GM23338 (cell line): ENCODE results near the gene PSORS1C1. TPM values are rescaled to one million over a fixed set of nuclear protein-coding genes. Genes with fewer than 3 reads are reported as not detected.

Source experiments
- ATAC-seq: fragments of 200-7000 bp; cut with Tn5 transposase; 3 replicates; pipeline ENCODE4 v1.9.1; 2020
- DNase-seq: peaks from one replicate; pipeline ENCODE4 v3.0.0-alpha.2; 2015; ENCODE audit warnings: low spot score
- H2AFZ ChIP-seq: fragments of 200-600 bp; sonication (generic); 2 replicates; pipeline ENCODE4 v1.8.0; 2016; ENCODE audit warnings: antibody characterized with exemption, mild to moderate bottlenecking, moderate library complexity
- H3F3A ChIP-seq: fragments of 200-600 bp; sonication (generic); replicated peaks from 2 replicates; pipeline ENCODE4 v1.8.0; 2017; ENCODE audit warnings: antibody characterized with exemption, mixed run types, low read depth
- H3K27ac ChIP-seq: fragments of 200-600 bp; sonication (generic); 2 replicates; pipeline ENCODE4 v1.6.1; 2016; ENCODE audit warnings: low read depth
- H3K27me3 ChIP-seq: fragments of 200-600 bp; sonication (generic); 2 replicates; pipeline ENCODE4 v1.8.0; 2016; ENCODE audit warnings: mild to moderate bottlenecking, mixed run types, moderate library complexity; ENCODE audit not compliant: insufficient read depth
- H3K36me3 ChIP-seq: fragments of 200-600 bp; sonication (generic); 2 replicates; pipeline ENCODE4 v1.8.0; 2016; ENCODE audit warnings: mild to moderate bottlenecking; ENCODE audit not compliant: insufficient read depth
- H3K4me1 ChIP-seq: fragments of 200-600 bp; sonication (generic); 2 replicates; pipeline ENCODE4 v1.8.0; 2016; ENCODE audit warnings: mild to moderate bottlenecking, moderate library complexity; ENCODE audit not compliant: insufficient read depth
- H3K4me2 ChIP-seq: fragments of 200-600 bp; sonication (generic); 2 replicates; pipeline ENCODE4 v1.7.1; 2017; ENCODE audit warnings: mixed run types
- H3K4me3 ChIP-seq: fragments of 200-600 bp; sonication (generic); 2 replicates; pipeline ENCODE4 v1.6.1; 2016; ENCODE audit warnings: mixed run types
- H3K79me2 ChIP-seq: fragments of 200-600 bp; sonication (generic); replicated peaks from 2 replicates; pipeline ENCODE4 v1.8.0; 2017; ENCODE audit warnings: mild to moderate bottlenecking; ENCODE audit not compliant: insufficient read depth
- H3K9me2 ChIP-seq: fragments of 200-600 bp; sonication (generic); 2 replicates; pipeline ENCODE4 v1.8.0; 2017; ENCODE audit not compliant: insufficient read depth
- H4K20me1 ChIP-seq: fragments of 200-600 bp; sonication (generic); replicated peaks from 2 replicates; pipeline ENCODE4 v1.8.0; 2017; ENCODE audit warnings: mild to moderate bottlenecking; ENCODE audit not compliant: insufficient read depth
- H3K27ac Mint-ChIP-seq: 2 replicates; pipeline ENCODE4 v1.8.0; 2020; ENCODE audit warnings: inconsistent platforms, mild to moderate bottlenecking, moderate library complexity, mixed read lengths
- H3K27me3 Mint-ChIP-seq: 3 replicates; pipeline ENCODE4 v1.8.0; 2022; ENCODE audit warnings: low read depth, mild to moderate bottlenecking, moderate library complexity, mixed read lengths, inconsistent platforms; ENCODE audit not compliant: insufficient read depth, poor library complexity
- H3K36me3 Mint-ChIP-seq: 3 replicates; pipeline ENCODE4 v1.8.0; 2021; ENCODE audit warnings: low read depth, mild to moderate bottlenecking, inconsistent platforms, moderate library complexity, mixed read lengths
- H3K4me1 Mint-ChIP-seq: 3 replicates; pipeline ENCODE4 v1.8.0; 2020; ENCODE audit warnings: mild to moderate bottlenecking, inconsistent platforms, mixed read lengths
- H3K4me3 Mint-ChIP-seq: 3 replicates; pipeline ENCODE4 v1.8.0; 2021; ENCODE audit warnings: moderate library complexity, mild to moderate bottlenecking, inconsistent platforms, mixed read lengths
- H3K9me3 Mint-ChIP-seq: 3 replicates; pipeline ENCODE4 v1.8.0; 2020; ENCODE audit warnings: moderate library complexity, mild to moderate bottlenecking, inconsistent platforms, mixed read lengths
- CREB1 ChIP-seq: fragments of 250-450 bp; sonication (Bioruptor Pico); IDR thresholded peaks from 2 replicates; pipeline ENCODE4 v1.5.0; 2020; ENCODE audit warnings: low read depth, mild to moderate bottlenecking, moderate library complexity
- EZH2 ChIP-seq: fragments of 200-600 bp; sonication (generic); IDR thresholded peaks from one replicate; pipeline ENCODE4 v1.8.0; 2017; ENCODE audit warnings: antibody characterized with exemption, mild to moderate bottlenecking, low read depth; ENCODE audit not compliant: unreplicated experiment
- EZH2phosphoT487 ChIP-seq: fragments of 200-600 bp; sonication (generic); IDR thresholded peaks from one replicate; pipeline ENCODE4 v1.8.1; 2018; ENCODE audit warnings: antibody characterized with exemption; ENCODE audit not compliant: unreplicated experiment
- JUNB ChIP-seq: IDR thresholded peaks from one replicate; pipeline ENCODE4 v1.6.1; 2016; ENCODE audit warnings: antibody characterized with exemption; ENCODE audit not compliant: unreplicated experiment
- NANOG ChIP-seq: IDR thresholded peaks from 2 replicates; pipeline ENCODE4 v1.6.1; 2016; ENCODE audit warnings: antibody characterized with exemption, borderline replicate concordance
- POLR2AphosphoS5 ChIP-seq: IDR thresholded peaks from 2 replicates; pipeline ENCODE4 v1.6.1; 2016; ENCODE audit warnings: antibody characterized with exemption, low read depth
- STAT1 ChIP-seq: IDR thresholded peaks from one replicate; pipeline ENCODE4 v1.6.1; 2016; ENCODE audit warnings: antibody characterized with exemption; ENCODE audit not compliant: unreplicated experiment
- ZNF114 ChIP-seq: fragments of 250-450 bp; sonication (Bioruptor Pico); IDR thresholded peaks from 2 replicates; pipeline ENCODE4 v1.5.0; 2020; ENCODE audit warnings: mild to moderate bottlenecking, moderate library complexity
- ZNF331 ChIP-seq: fragments of 250-450 bp; sonication (Bioruptor Pico); IDR thresholded peaks from 2 replicates; pipeline ENCODE4 v1.5.0; 2020; ENCODE audit warnings: low read depth, mild to moderate bottlenecking, moderate library complexity
- polyA plus RNA-seq: library from polyadenylated mRNA; unstranded; fragments of >200 nt; fragmentation: Nextera tagmentation; extraction: Ambion mirVana; gene quantifications from 2 replicates; pipeline ENCODE4 v1.2.1, GENCODE V29; 2016
- total RNA-seq: library from RNA; depleted of rRNA; stranded (reverse); fragments of >200 nt; shearing (Covaris generic); gene quantifications from 2 replicates; pipeline ENCODE4 v1.2.3, GENCODE V29; 2014
- TF ChIP-seq, protein P1 (sequence below): IDR thresholded peaks from 2 replicates; pipeline ENCODE4 v1.6.1; 2016; ENCODE audit warnings: antibody characterized with exemption
- TF ChIP-seq, protein P2 (sequence below), 2 experiments: fragments of 200-600 bp in 1 of 2; sonication (generic) in 1 of 2; conservative IDR thresholded peaks; 2 replicates each; pipeline versions ENCODE4 v1.5.1 to v1.6.1; 2016 to 2017; ENCODE audit warnings: antibody characterized with exemption in 2 of 2, low read depth in 2 of 2, mild to moderate bottlenecking in 2 of 2, moderate library complexity in 1 of 2
- TF ChIP-seq, protein P3 (sequence below): fragments of 250-450 bp; sonication (Bioruptor Pico); IDR thresholded peaks from 2 replicates; pipeline ENCODE4 v1.5.0; 2020; ENCODE audit warnings: mild to moderate bottlenecking, moderate library complexity
- TF ChIP-seq, protein P4 (sequence below): IDR thresholded peaks from one replicate; pipeline ENCODE4 v1.6.1; 2018; ENCODE audit warnings: antibody characterized with exemption; ENCODE audit not compliant: unreplicated experiment

Gene PSORS1C1
- total and polyA plus RNA-seq, 2 experiments from 2014 or later = not detected

DNA sequence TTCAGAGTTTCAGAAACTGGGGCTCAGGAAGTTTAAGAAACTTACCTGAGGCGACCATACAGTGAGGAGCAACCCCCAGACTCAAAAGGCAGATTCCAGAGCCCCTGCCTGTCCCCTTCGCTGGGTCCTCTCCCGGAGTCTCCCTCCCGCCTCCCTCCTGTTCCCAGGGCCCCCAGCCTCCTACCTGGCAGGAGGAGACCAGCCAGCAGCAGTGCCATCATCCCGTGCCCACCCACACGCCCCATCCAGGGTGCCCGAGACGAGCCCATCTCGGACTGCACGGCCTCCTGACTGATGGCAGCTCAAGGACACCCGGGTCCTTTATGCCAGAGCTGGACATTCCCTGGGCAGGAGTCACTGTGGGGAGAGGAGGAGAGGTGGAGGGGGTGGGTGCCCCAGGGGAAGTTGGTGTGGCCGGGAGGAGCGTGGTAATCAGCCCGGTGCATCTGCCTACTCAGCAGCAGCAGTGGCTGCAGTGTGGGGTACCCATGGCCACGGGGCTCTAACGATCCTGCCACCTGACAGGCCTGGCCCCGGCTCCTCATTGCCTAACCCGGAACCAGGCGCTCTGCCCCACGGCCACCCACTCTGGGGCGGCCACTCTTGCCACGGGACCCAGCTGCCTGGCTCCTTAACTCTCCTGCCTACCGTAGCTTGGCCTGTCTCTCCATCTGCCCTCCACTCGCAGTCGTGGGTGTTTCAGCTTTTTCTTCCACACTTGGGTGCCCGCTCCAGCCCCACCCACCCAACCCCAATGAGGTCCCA, 5.7 kb downstream of the PSORS1C1 start, which contains the start of gene CDSN:
Gene CDSN, minus strand, starts transcription at position 296 of the 765 bp plus-strand sequence. Its CDS starts 27 bp downstream, at position 269.
- Histone ChIP-seq H3K4me3 (no peak within 1 kb of the TSS), H3K27me3 (no peaks in the 10 kb centered on the region), H3F3A (no peaks in the 10 kb centered on the region), H3K4me1 (no peaks in the 10 kb centered on the region; the same call in 1 of the 2 replicates), H3K4me2 (no peak within 1 kb of the TSS), H3K79me2 (no peaks in the 10 kb centered on the region), H2AFZ (no peak within 1 kb of the TSS), H4K20me1 (no peaks in the 10 kb centered on the region), H3K9me2 (no peaks in the 10 kb centered on the region), H3K27ac (no peak within 1 kb of the TSS), H3K36me3 (no peaks in the 10 kb centered on the region)
- H3K27ac Mint-ChIP-seq = no peak within 1 kb of the TSS
- H3K4me1 Mint-ChIP-seq = peaks cover 6% of the 10 kb centered on the region
- DNase-seq = no peak
- peaks cover 16% of the 10 kb centered on the region for H3K27me3 Mint-ChIP-seq
- H3K9me3 Mint-ChIP-seq = no peaks in the 10 kb centered on the region; the same call in 2 of the 3 replicates
- no peak for TF ChIP-seq CREB1
- no peak for TF ChIP-seq ZNF331 (CRISPR knock-in tag)
- TF ChIP-seq POLR2AphosphoS5 = no peak
- TF ChIP-seq, protein P1, sequence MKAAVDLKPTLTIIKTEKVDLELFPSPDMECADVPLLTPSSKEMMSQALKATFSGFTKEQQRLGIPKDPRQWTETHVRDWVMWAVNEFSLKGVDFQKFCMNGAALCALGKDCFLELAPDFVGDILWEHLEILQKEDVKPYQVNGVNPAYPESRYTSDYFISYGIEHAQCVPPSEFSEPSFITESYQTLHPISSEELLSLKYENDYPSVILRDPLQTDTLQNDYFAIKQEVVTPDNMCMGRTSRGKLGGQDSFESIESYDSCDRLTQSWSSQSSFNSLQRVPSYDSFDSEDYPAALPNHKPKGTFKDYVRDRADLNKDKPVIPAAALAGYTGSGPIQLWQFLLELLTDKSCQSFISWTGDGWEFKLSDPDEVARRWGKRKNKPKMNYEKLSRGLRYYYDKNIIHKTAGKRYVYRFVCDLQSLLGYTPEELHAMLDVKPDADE = no peak
- no peak for TF ChIP-seq JUNB
- TF ChIP-seq EZH2phosphoT487 = no peak
- TF ChIP-seq EZH2 = no peak
- TF ChIP-seq, protein P2, sequence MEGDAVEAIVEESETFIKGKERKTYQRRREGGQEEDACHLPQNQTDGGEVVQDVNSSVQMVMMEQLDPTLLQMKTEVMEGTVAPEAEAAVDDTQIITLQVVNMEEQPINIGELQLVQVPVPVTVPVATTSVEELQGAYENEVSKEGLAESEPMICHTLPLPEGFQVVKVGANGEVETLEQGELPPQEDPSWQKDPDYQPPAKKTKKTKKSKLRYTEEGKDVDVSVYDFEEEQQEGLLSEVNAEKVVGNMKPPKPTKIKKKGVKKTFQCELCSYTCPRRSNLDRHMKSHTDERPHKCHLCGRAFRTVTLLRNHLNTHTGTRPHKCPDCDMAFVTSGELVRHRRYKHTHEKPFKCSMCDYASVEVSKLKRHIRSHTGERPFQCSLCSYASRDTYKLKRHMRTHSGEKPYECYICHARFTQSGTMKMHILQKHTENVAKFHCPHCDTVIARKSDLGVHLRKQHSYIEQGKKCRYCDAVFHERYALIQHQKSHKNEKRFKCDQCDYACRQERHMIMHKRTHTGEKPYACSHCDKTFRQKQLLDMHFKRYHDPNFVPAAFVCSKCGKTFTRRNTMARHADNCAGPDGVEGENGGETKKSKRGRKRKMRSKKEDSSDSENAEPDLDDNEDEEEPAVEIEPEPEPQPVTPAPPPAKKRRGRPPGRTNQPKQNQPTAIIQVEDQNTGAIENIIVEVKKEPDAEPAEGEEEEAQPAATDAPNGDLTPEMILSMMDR (conservative IDR thresholded peaks at IDR 0.05; ENCODE audit: low read depth in 2 of 2) = no peak
- TF ChIP-seq, protein P3, sequence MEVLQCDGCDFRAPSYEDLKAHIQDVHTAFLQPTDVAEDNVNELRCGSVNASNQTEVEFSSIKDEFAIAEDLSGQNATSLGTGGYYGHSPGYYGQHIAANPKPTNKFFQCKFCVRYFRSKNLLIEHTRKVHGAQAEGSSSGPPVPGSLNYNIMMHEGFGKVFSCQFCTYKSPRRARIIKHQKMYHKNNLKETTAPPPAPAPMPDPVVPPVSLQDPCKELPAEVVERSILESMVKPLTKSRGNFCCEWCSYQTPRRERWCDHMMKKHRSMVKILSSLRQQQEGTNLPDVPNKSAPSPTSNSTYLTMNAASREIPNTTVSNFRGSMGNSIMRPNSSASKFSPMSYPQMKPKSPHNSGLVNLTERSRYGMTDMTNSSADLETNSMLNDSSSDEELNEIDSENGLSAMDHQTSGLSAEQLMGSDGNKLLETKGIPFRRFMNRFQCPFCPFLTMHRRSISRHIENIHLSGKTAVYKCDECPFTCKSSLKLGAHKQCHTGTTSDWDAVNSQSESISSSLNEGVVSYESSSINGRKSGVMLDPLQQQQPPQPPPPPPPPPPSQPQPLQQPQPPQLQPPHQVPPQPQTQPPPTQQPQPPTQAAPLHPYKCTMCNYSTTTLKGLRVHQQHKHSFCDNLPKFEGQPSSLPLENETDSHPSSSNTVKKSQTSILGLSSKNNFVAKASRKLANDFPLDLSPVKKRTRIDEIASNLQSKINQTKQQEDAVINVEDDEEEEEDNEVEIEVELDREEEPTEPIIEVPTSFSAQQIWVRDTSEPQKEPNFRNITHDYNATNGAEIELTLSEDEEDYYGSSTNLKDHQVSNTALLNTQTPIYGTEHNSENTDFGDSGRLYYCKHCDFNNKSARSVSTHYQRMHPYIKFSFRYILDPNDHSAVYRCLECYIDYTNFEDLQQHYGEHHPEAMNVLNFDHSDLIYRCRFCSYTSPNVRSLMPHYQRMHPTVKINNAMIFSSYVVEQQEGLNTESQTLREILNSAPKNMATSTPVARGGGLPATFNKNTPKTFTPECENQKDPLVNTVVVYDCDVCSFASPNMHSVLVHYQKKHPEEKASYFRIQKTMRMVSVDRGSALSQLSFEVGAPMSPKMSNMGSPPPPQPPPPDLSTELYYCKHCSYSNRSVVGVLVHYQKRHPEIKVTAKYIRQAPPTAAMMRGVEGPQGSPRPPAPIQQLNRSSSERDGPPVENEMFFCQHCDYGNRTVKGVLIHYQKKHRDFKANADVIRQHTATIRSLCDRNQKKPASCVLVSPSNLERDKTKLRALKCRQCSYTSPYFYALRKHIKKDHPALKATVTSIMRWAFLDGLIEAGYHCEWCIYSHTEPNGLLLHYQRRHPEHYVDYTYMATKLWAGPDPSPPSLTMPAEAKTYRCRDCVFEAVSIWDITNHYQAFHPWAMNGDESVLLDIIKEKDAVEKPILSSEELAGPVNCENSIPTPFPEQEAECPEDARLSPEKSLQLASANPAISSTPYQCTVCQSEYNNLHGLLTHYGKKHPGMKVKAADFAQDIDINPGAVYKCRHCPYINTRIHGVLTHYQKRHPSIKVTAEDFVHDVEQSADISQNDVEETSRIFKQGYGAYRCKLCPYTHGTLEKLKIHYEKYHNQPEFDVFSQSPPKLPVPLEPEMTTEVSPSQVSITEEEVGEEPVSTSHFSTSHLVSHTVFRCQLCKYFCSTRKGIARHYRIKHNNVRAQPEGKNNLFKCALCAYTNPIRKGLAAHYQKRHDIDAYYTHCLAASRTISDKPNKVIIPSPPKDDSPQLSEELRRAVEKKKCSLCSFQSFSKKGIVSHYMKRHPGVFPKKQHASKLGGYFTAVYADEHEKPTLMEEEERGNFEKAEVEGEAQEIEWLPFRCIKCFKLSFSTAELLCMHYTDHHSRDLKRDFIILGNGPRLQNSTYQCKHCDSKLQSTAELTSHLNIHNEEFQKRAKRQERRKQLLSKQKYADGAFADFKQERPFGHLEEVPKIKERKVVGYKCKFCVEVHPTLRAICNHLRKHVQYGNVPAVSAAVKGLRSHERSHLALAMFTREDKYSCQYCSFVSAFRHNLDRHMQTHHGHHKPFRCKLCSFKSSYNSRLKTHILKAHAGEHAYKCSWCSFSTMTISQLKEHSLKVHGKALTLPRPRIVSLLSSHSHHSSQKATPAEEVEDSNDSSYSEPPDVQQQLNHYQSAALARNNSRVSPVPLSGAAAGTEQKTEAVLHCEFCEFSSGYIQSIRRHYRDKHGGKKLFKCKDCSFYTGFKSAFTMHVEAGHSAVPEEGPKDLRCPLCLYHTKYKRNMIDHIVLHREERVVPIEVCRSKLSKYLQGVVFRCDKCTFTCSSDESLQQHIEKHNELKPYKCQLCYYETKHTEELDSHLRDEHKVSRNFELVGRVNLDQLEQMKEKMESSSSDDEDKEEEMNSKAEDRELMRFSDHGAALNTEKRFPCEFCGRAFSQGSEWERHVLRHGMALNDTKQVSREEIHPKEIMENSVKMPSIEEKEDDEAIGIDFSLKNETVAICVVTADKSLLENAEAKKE (CRISPR knock-in tag) = no peak
- no peak for TF ChIP-seq STAT1
- no peak for TF ChIP-seq ZNF114
- TF ChIP-seq, protein P4, sequence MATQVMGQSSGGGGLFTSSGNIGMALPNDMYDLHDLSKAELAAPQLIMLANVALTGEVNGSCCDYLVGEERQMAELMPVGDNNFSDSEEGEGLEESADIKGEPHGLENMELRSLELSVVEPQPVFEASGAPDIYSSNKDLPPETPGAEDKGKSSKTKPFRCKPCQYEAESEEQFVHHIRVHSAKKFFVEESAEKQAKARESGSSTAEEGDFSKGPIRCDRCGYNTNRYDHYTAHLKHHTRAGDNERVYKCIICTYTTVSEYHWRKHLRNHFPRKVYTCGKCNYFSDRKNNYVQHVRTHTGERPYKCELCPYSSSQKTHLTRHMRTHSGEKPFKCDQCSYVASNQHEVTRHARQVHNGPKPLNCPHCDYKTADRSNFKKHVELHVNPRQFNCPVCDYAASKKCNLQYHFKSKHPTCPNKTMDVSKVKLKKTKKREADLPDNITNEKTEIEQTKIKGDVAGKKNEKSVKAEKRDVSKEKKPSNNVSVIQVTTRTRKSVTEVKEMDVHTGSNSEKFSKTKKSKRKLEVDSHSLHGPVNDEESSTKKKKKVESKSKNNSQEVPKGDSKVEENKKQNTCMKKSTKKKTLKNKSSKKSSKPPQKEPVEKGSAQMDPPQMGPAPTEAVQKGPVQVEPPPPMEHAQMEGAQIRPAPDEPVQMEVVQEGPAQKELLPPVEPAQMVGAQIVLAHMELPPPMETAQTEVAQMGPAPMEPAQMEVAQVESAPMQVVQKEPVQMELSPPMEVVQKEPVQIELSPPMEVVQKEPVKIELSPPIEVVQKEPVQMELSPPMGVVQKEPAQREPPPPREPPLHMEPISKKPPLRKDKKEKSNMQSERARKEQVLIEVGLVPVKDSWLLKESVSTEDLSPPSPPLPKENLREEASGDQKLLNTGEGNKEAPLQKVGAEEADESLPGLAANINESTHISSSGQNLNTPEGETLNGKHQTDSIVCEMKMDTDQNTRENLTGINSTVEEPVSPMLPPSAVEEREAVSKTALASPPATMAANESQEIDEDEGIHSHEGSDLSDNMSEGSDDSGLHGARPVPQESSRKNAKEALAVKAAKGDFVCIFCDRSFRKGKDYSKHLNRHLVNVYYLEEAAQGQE = no peak
- no peak for TF ChIP-seq NANOG
- H3K36me3 Mint-ChIP-seq = no peaks in the 10 kb centered on the region
- H3K4me3 Mint-ChIP-seq = no peak within 1 kb of the TSS
- ATAC-seq = no peak
